Body of pancreas (tissue), 4 donors: ENCODE results near the gene BICD2. TPM values are rescaled to one million over a fixed set of nuclear protein-coding genes. Genes with fewer than 3 reads are reported as not detected.

Experiments used
- ATAC-seq: fragments of 150-250 bp; one replicate; pipeline ENCODE4 v1.9.1; 2016
- DNase-seq, 4 donors: peaks; one replicate each; pipeline ENCODE4 v3.0.0-alpha.2; 2019
- H3K27ac ChIP-seq, 4 donors: fragments of 200-600 bp; sonication (generic); 1 replicate in 3 of 4; 2 replicates in 1 of 4; pipeline versions ENCODE4 v1.5.1 to v1.6.1; 2016 to 2019; ENCODE audit warnings: mild to moderate bottlenecking in 1 of 4, mixed read lengths in 1 of 4, moderate library complexity in 1 of 4
- H3K27me3 ChIP-seq, 2 donors: fragments of 200-600 bp; sonication (generic); one replicate each; pipeline ENCODE4 v1.6.0; 2016; ENCODE audit warnings: mild to moderate bottlenecking in 1 of 2
- H3K36me3 ChIP-seq, 2 donors: fragments of 200-600 bp; sonication (generic); replicated peaks in 1 of 2; 2 replicates each; pipeline ENCODE4 v1.5.1; 2016; ENCODE audit warnings: low read depth in 2 of 2; ENCODE audit not compliant: insufficient read depth in 1 of 2
- H3K4me1 ChIP-seq: fragments of 200-600 bp; sonication (generic); one replicate; pipeline ENCODE4 v1.6.0; 2016
- H3K4me3 ChIP-seq, 2 donors: fragments of 200-600 bp; sonication (generic); 1 replicate in 1 of 2; 2 replicates in 1 of 2; pipeline ENCODE4 v1.5.1; 2016 to 2019
- H3K9me3 ChIP-seq, 3 donors: fragments of 200-600 bp; sonication (generic); 1 replicate in 2 of 3; 2 replicates in 1 of 3; pipeline ENCODE4 v1.5.1; 2016
- POLR2A ChIP-seq, 3 donors: fragments of 450-650 bp; IDR thresholded peaks; one replicate each; pipeline ENCODE4 v1.6.1; 2016; ENCODE audit warnings: antibody characterized with exemption in 3 of 3, mild to moderate bottlenecking in 2 of 3
- WGBS, 2 donors: methylation state at CpG; one replicate each; pipeline ENCODE4 v1.1.5; 2017; 5-methylcytosine and 5-hydroxymethylcytosine counted together
- intact Hi-C: fragments of 100-400 bp; cut with DNase I; formaldehyde crosslinking; loops from one replicate; pipeline ENCODE4 v1.15.1; 2023
- total RNA-seq, 2 donors: library from RNA; depleted of rRNA; stranded (reverse); fragments of >200 nt; gene quantifications; one replicate each; pipeline ENCODE4 v1.1.0, GENCODE V29; 2016
- TF ChIP-seq, protein P1 (sequence below), 7 experiments: fragments of 450-650 bp in 4 of 7; fragments of 200-600 bp in 3 of 7; sonication (generic) in 3 of 7; IDR thresholded peaks; one replicate each; pipeline ENCODE4 v1.5.1; 2016 to 2019; ENCODE audit warnings: antibody characterized with exemption in 7 of 7

BICD2 gene
- total RNA-seq, 2 donors from 2014 or later = 16.1 to 16.8 TPM

DNA sequence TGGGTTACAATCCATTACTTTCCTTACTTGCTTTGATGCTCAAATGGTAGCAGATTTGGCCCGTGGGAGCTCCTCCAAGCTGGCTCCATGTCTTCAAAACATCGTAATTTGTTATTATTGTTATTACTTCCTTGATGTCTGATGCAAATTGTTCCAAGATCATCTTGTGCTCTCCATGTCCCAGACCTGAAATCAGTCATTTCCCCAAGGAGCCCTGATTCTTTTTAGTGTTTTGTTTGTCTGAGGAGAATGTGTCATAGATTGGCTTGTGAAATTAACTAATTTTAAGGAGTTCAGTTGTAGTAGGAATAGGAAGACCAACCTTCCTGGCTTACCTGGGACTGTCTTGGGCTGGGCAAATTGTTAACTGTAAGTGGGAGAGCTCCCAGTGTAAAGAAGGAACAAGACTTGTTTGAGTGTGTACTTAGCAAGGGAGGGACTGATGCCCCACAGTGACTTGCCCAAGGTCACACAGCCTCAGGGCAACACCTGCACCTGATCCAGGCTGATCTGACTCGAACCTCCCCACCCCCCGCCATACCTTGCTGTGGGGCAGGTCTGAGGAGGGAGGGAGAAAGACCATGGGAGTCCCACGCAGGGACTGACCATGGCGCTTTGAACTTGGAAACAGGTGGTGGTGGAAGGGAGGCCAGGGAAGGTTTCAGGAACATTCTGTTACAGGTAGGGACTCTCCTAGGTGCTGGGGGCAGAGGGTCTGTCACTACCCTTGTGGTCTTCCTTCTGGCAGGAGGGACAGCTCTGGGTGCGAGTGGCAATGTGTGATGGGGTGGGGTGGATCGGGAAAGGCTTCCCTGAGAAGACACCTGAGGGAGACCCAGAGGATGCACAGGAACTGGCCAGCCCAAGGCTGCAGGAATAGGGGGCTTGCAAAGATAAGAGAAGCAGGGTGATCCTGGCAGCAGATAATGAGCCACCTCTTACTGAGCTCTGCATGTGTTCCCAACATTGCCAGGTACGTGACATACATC is 2.7 kb upstream of the BICD2 start:
- no peak overlapping the region for H3K27ac ChIP-seq
- DNase-seq (no peak), ATAC-seq (no peak)
- TF ChIP-seq, protein P1, sequence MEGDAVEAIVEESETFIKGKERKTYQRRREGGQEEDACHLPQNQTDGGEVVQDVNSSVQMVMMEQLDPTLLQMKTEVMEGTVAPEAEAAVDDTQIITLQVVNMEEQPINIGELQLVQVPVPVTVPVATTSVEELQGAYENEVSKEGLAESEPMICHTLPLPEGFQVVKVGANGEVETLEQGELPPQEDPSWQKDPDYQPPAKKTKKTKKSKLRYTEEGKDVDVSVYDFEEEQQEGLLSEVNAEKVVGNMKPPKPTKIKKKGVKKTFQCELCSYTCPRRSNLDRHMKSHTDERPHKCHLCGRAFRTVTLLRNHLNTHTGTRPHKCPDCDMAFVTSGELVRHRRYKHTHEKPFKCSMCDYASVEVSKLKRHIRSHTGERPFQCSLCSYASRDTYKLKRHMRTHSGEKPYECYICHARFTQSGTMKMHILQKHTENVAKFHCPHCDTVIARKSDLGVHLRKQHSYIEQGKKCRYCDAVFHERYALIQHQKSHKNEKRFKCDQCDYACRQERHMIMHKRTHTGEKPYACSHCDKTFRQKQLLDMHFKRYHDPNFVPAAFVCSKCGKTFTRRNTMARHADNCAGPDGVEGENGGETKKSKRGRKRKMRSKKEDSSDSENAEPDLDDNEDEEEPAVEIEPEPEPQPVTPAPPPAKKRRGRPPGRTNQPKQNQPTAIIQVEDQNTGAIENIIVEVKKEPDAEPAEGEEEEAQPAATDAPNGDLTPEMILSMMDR (IDR thresholded peaks at IDR 0.05) = no peak
- no peak for TF ChIP-seq POLR2A (IDR thresholded peaks at IDR 0.05)
- intact Hi-C loops = no loop called here
- no peak overlapping the region for H3K4me3 ChIP-seq
- H3K9me3 ChIP-seq = no peaks in the 10 kb centered on the region
- 69 to 80% methylated on average over 9 of the region's 9 CpGs for WGBS, 2 donors
- H3K4me1 ChIP-seq = peaks cover 21% of the 10 kb centered on the region
- H3K36me3 ChIP-seq = no peaks in the 10 kb centered on the region
- H3K27me3 ChIP-seq = no peaks in the 10 kb centered on the region

- H3K27me3 ChIP-seq = no peaks in the 10 kb centered on the region
- DNase-seq (peak; percentile 98 to 99 (median 98)), ATAC-seq (peak; percentile 96)
- no peaks in the 10 kb centered on the region for H3K9me3 ChIP-seq
- 1 to 3% methylated on average over 20 to 71 of the region's 75 CpGs for WGBS, 2 donors
- H3K4me1 ChIP-seq = peaks cover 37% of the 10 kb centered on the region
- peak overlapping the region; percentile 46 to 96 for H3K4me3 ChIP-seq
- intact Hi-C loops = no loop called here
- peak overlapping the region; percentile 98 to 100 (median 98) for H3K27ac ChIP-seq
- TF ChIP-seq, protein P1 (IDR thresholded peaks at IDR 0.05) = peak; percentile 90 to 96 (median 93)
- peak; percentile 93 to 95 (median 94) for TF ChIP-seq POLR2A (IDR thresholded peaks at IDR 0.05)
- H3K36me3 ChIP-seq = no peaks in the 10 kb centered on the region
Observed at GRCh38 chr9:92764988-92765936, 629 bp upstream of the BICD2 start.

GRCh38 chr9:92763721-92764380 is 782 bp downstream of the BICD2 start:
- no peaks in the 10 kb centered on the region for H3K27me3 ChIP-seq
- TF ChIP-seq, protein P1 (IDR thresholded peaks at IDR 0.05) = no peak
- TF ChIP-seq POLR2A (IDR thresholded peaks at IDR 0.05) = no peak
- H3K36me3 ChIP-seq = no peaks in the 10 kb centered on the region
- 2% methylated on average over 10 to 42 of the region's 42 CpGs for WGBS, 2 donors
- peak overlapping the region in 3 of 4 donors; percentile 44 to 99 (median 75) for H3K27ac ChIP-seq
- H3K9me3 ChIP-seq = no peaks in the 10 kb centered on the region
- peak overlapping the region; percentile 61 to 97 for H3K4me3 ChIP-seq
- intact Hi-C loops = no loop called here
- no peak for ATAC-seq
- DNase-seq = peak in 3 of 4 donors; percentile 26 to 37 (median 30)
- peaks cover 41% of the 10 kb centered on the region for H3K4me1 ChIP-seq
